Peyer's patch (tissue), 4 donors: ENCODE data around the gene ACY1. TPM values are rescaled to one million over a fixed set of nuclear protein-coding genes. Genes with fewer than 3 reads are reported as not detected.

Experiments
- DNase-seq, 3 donors: peaks; one replicate each; pipeline ENCODE4 v3.0.0-alpha.2; 2017 to 2019
- H3K27ac ChIP-seq, 4 donors: fragments of 200-600 bp; sonication (generic); one replicate each; pipeline ENCODE4 v1.5.1; 2016 to 2019
- H3K27me3 ChIP-seq, 2 donors: fragments of 200-600 bp; sonication (generic); one replicate each; pipeline ENCODE4 v1.5.1; 2019
- H3K36me3 ChIP-seq, 3 donors: fragments of 200-600 bp; sonication (generic); one replicate each; pipeline ENCODE4 v1.5.1; 2016 to 2019
- H3K4me1 ChIP-seq, 4 donors: fragments of 200-600 bp; sonication (generic); one replicate each; pipeline ENCODE4 v1.5.1; 2016 to 2019
- H3K4me3 ChIP-seq, 4 donors: fragments of 200-600 bp; sonication (generic); 1 replicate in 3 of 4; 2 replicates in 1 of 4; pipeline ENCODE4 v1.5.1; 2016 to 2019; ENCODE audit warnings: mild to moderate bottlenecking in 1 of 4
- H3K9me3 ChIP-seq, 4 donors: fragments of 200-600 bp; sonication (generic); one replicate each; pipeline ENCODE4 v1.5.1; 2016 to 2019; ENCODE audit warnings: mild to moderate bottlenecking in 1 of 4
- POLR2A ChIP-seq, 2 donors: fragments of 450-650 bp; IDR thresholded peaks; one replicate each; pipeline ENCODE4 v1.5.1; 2017; ENCODE audit warnings: antibody characterized with exemption in 2 of 2, mild to moderate bottlenecking in 2 of 2, moderate library complexity in 2 of 2
- total RNA-seq, 4 donors: library from RNA; depleted of rRNA; stranded (reverse); fragments of >200 nt; gene quantifications; one replicate each; pipeline ENCODE4 v1.1.0, GENCODE V29; 2016
- TF ChIP-seq, protein P1 (sequence below), 6 experiments: fragments of 450-650 bp in 4 of 6; fragments of 200-600 bp in 2 of 6; sonication (generic) in 1 of 6; IDR thresholded peaks; one replicate each; pipeline ENCODE4 v1.5.1; 2017 to 2019; ENCODE audit warnings: antibody characterized with exemption in 6 of 6, mild to moderate bottlenecking in 3 of 6, moderate library complexity in 1 of 6

The ACY1 gene
- total RNA-seq, 4 donors from 2014 or later: 95.7 to 977 (median 609) TPM

DNA sequence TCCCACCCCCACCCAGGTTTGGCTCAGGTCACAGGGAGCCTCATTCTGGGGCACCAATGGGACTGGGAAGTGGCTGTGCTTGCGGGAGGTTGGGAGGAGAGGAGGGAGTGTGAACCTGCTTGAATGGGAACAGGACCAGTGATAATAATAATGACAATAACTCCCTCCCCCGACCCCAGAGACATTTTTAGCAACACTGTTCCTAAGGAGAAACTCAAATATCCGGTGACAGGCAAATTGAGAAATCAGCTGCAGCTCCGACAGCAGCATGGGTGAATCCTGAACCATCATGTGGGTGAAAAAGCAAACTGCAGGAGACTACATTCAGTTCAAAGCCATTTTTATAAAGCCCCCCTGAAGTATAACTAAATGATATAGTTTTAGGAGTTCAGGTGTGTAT is 24.0 kb downstream of the ACY1 start:
- no peak for TF ChIP-seq POLR2A (IDR thresholded peaks at IDR 0.05)
- TF ChIP-seq, protein P1, sequence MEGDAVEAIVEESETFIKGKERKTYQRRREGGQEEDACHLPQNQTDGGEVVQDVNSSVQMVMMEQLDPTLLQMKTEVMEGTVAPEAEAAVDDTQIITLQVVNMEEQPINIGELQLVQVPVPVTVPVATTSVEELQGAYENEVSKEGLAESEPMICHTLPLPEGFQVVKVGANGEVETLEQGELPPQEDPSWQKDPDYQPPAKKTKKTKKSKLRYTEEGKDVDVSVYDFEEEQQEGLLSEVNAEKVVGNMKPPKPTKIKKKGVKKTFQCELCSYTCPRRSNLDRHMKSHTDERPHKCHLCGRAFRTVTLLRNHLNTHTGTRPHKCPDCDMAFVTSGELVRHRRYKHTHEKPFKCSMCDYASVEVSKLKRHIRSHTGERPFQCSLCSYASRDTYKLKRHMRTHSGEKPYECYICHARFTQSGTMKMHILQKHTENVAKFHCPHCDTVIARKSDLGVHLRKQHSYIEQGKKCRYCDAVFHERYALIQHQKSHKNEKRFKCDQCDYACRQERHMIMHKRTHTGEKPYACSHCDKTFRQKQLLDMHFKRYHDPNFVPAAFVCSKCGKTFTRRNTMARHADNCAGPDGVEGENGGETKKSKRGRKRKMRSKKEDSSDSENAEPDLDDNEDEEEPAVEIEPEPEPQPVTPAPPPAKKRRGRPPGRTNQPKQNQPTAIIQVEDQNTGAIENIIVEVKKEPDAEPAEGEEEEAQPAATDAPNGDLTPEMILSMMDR (IDR thresholded peaks at IDR 0.05): no peak
- H3K36me3 ChIP-seq: no peaks in the 10 kb centered on the region
- H3K4me1 ChIP-seq: peaks cover 0 to 15% (median 0%) of the 10 kb centered on the region in 4 donors
- no peak overlapping the region for H3K4me3 ChIP-seq
- no peak overlapping the region for H3K27ac ChIP-seq
- no peaks in the 10 kb centered on the region for H3K9me3 ChIP-seq
- no peaks in the 10 kb centered on the region for H3K27me3 ChIP-seq
- DNase-seq: no peak

DNA sequence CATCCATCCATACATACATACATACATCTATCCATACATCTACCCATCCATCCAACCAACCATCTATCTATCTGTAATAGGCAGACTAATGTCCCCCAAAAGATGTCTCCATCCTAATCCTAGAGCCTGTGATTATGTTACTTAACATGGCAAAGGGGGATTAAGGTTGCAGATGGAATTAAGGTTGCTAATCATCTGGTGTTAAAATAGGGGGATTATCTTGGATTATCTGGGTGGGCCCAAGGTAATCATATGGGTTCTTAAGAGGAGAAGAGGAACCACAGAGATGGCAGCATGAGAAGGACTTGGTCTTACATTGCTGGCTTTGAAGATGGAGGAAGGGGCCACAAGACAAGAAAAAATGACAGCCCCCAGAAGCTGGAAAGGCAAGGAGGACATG is 27.1 kb downstream of the ACY1 start:
- DNase-seq: no peak
- no peaks in the 10 kb centered on the region for H3K36me3 ChIP-seq
- H3K4me3 ChIP-seq: no peak overlapping the region
- peaks cover 0 to 12% (median 0%) of the 10 kb centered on the region in 4 donors for H3K4me1 ChIP-seq
- no peak for TF ChIP-seq POLR2A (IDR thresholded peaks at IDR 0.05)
- TF ChIP-seq, protein P1 (IDR thresholded peaks at IDR 0.05): no peak
- H3K9me3 ChIP-seq: no peaks in the 10 kb centered on the region
- no peaks in the 10 kb centered on the region for H3K27me3 ChIP-seq
- H3K27ac ChIP-seq: no peak overlapping the region

DNA sequence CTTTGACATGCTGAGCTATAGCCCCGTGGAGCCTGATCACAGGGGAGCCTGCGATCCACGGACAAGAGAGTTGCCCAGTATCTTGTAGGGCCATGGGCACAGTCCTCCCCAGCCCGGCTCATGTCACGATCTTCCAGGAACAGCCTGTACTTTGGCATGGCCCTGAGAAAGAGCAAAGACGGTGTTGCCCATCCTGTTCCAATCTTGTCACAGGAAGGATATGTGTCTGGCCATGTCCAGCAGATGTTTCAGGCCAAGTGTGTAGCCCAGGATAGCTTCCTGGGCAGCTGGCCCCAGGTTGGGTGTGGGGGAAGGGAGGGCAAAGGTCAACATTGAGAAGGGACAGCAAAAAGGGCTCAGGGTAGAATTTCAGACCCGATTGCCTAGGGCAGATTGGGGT is 29.4 kb downstream of the ACY1 start:
- TF ChIP-seq POLR2A (IDR thresholded peaks at IDR 0.05): no peak
- TF ChIP-seq, protein P1 (IDR thresholded peaks at IDR 0.05): no peak
- DNase-seq: no peak

DNA sequence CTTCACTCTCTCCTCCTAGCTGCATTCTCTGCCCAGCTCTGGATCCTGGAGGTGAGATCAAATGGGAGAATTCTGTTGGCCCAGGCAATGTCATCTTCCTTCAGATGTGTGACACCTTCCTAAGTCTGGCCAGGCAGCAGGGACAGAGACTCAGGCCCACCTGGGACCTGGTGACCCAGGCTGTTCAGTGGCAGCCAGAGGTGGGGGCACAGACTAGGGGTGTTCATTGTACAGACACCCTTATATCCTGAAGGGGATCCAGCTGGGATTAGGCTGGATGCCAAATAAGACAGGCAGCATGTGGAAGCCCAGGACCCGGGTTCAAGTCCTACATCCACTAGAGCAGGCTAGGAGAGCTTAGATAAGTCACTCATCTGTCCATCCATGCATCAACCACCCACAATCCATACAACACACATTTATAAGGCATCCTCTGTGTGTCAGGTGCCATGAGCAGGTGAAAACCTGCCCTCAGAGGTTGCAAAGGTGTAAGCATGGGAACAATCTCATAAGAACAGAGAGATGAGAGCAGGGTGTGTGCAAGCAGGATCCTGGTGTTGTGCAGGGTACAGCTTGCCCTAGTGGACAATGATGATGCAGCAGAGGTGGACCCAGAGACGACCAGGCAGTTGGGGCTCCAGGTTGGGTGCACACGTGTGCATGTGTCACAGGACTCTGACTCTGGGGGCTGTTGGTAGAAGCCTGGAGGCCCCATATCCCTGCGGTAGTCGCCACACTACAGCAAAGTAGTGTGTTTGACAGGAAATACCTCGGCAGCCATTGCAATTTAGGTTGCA is 30.7 kb downstream of the ACY1 start:
- Histone ChIP-seq H3K4me1 (no peaks in the 10 kb centered on the region), H3K27ac (no peak overlapping the region), H3K9me3 (no peaks in the 10 kb centered on the region), H3K4me3 (no peak overlapping the region), H3K36me3 (no peaks in the 10 kb centered on the region), H3K27me3 (no peaks in the 10 kb centered on the region)
- DNase-seq: no peak
- TF ChIP-seq, protein P1 (IDR thresholded peaks at IDR 0.05): no peak
- no peak for TF ChIP-seq POLR2A (IDR thresholded peaks at IDR 0.05)

More for the DNA sequence above, 29.4 kb downstream of the ACY1 start:
- H3K27ac ChIP-seq: no peak overlapping the region
- no peaks in the 10 kb centered on the region for H3K36me3 ChIP-seq
- H3K27me3 ChIP-seq: no peaks in the 10 kb centered on the region
- no peaks in the 10 kb centered on the region for H3K9me3 ChIP-seq
- no peak overlapping the region for H3K4me3 ChIP-seq
- no peaks in the 10 kb centered on the region for H3K4me1 ChIP-seq

DNA sequence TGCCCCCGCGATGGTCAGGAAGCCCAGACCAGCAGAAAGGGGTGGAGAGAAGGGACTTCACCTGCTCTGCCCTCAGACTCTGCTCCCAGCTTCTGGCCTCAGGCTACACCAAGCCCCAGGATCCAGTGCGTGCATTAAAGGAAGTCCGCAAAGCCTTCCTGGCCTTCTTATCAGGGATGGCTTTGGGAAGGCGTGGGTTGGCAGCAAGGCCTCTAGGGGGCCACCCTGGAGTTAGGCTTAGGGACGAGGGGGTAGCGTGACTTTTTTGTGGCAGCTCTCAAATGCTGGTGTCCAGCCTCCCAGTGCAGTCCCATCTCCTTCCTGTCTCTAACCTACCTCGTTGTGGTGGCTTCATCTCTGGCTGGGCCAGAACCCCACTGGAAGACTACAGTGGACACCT is 31.3 kb downstream of the ACY1 start:
- DNase-seq: no peak
- no peak overlapping the region for H3K4me3 ChIP-seq
- TF ChIP-seq, protein P1 (IDR thresholded peaks at IDR 0.05): peak in 1 of 6 experiments; percentile 7
- no peak for TF ChIP-seq POLR2A (IDR thresholded peaks at IDR 0.05)
- H3K27ac ChIP-seq: no peak overlapping the region
- no peaks in the 10 kb centered on the region for H3K9me3 ChIP-seq
- H3K36me3 ChIP-seq: no peaks in the 10 kb centered on the region
- H3K27me3 ChIP-seq: no peaks in the 10 kb centered on the region
- no peaks in the 10 kb centered on the region for H3K4me1 ChIP-seq
